BE2C (cell line): ENCODE results near the gene PARP3.

ENCODE experiments used
- DNase-seq: peaks from one replicate; pipeline ENCODE4 v3.0.0-alpha.2; 2020
- H3K27me3 ChIP-seq: fragments of 250-450 bp; sonication (Bioruptor Pico); 2 replicates; pipeline ENCODE4 v1.5.1; 2020; ENCODE audit warnings: mild to moderate bottlenecking
- H3K36me3 ChIP-seq: fragments of 250-450 bp; sonication (Bioruptor Pico); 2 replicates; pipeline ENCODE4 v1.5.1; 2020; ENCODE audit warnings: mild to moderate bottlenecking
- H3K4me1 ChIP-seq: fragments of 250-450 bp; sonication (Bioruptor Pico); 2 replicates; pipeline ENCODE4 v1.5.1; 2020
- H3K4me3 ChIP-seq: 2 replicates; pipeline ENCODE4 v1.5.1; 2011; ENCODE audit warnings: low read depth, low read length
- H3K9me3 ChIP-seq: fragments of 250-450 bp; sonication (Bioruptor Pico); 2 replicates; pipeline ENCODE4 v1.5.1; 2020
- CTCF ChIP-seq: IDR thresholded peaks from 2 replicates; pipeline ENCODE4 v1.5.1; 2012; ENCODE audit warnings: mild to moderate bottlenecking, low read depth, low read length

PARP3 gene

GRCh38 chr3:51980253-51980652, 38.1 kb downstream of the PARP3 start:
- no peak for TF ChIP-seq CTCF
- no peaks in the 10 kb centered on the region for H3K36me3 ChIP-seq
- no peak for DNase-seq
- H3K4me3 ChIP-seq: no peak overlapping the region
- no peaks in the 10 kb centered on the region for H3K27me3 ChIP-seq
- H3K4me1 ChIP-seq: no peaks in the 10 kb centered on the region; the same call in 1 of the 2 replicates
- H3K9me3 ChIP-seq: no peaks in the 10 kb centered on the region

DNA sequence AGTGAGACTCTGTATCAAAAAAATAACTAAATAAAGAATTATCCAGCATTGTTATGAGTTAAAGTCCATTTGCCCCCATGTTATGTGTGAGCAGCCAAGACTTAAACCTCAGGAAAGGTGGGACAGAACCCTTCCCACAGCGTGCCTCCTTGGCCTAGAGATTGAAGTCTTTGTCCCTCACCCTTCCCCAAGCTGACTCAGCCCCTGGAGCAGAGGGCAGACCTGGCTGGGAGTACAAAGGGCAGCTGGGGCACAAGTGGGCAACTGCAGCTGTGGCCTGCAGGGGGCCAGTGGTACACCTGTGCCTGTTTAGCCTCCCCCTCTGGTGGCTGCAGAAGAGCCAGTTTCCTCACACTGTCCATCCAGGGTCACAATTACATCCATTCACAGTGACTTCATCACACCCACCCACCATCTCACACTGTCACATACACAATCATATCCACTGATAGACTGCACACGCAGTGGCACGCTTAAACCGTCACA, 40.2 kb downstream of the PARP3 start:
- H3K9me3 ChIP-seq: no peaks in the 10 kb centered on the region
- TF ChIP-seq CTCF: peak; percentile 60
- H3K4me3 ChIP-seq: peak overlapping the region; percentile 59
- DNase-seq: peak; percentile 40
- H3K27me3 ChIP-seq: no peaks in the 10 kb centered on the region
- no peaks in the 10 kb centered on the region for H3K36me3 ChIP-seq
- H3K4me1 ChIP-seq: no peaks in the 10 kb centered on the region

DNA sequence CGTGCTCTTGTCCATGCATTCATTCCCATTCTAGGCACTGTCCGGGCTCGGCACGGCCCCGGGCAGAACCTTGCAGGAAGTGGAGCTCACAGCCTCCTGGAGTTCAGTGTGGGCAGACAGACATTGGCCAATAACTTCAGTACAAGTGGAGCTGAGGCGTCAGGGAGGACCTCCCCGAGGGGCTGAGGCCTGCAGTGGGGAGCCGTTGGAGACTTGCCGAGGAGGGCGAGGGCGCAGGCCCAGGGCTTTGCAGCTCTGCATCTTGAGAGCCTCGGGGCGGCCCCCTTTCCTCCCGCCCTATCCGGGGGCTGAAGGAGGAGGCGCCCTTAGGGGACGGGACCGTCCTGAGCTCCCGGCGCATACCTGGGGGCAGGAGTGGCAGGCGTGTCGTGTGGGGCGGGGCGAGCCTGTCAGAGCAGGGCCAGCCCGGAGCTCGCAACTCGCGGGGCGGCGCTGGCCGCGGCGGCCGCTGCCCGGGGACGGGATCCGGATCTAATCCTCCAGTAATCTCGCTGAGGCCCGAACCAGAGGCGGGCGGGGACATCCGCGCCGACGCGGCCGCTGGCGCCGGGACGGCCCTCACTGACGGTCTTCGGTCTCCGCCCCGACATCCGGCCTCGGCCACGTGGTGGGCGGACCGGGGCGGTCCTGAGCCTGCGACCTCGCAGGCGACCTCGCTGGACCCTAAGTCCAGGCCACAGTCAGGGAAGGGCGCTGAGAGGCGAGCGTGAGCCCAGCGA, 40.8 kb downstream of the PARP3 start, which contains the start of gene ACY1:
Gene ACY1 (plus strand): TSS at position 698 of the 740 bp plus-strand sequence. CDS start 530 bp downstream, outside the sequence.
- H3K36me3 ChIP-seq: no peaks in the 10 kb centered on the region
- peak within 1 kb of the TSS; percentile 59 for H3K4me3 ChIP-seq
- no peak for TF ChIP-seq CTCF
- H3K4me1 ChIP-seq: no peaks in the 10 kb centered on the region
- H3K9me3 ChIP-seq: no peaks in the 10 kb centered on the region
- peak; percentile 70 for DNase-seq
- no peaks in the 10 kb centered on the region for H3K27me3 ChIP-seq

- H3K36me3 ChIP-seq: no peaks in the 10 kb centered on the region
Observed at GRCh38 chr3:51983578-51984268, 41.6 kb downstream of the PARP3 start.

DNA sequence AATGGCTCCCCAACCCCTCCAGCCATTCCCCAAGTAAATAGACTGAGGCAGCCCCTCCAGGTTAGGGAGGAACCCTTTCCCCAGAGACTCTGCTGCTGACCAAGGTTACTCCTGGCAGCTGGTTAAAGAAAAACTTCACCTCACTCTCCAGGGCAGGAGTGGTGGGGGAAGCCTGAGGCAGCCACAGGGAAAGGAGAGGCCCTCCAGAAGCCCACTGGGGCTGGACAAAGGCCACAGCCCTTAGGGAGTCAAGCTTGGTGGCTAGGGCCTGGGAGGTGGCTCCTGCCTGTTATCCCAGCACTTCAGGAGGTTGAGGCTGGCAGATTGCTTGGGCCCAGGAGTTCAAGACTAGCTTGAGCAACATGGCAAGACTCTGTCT, 42.1 kb downstream of the PARP3 start:
- no peaks in the 10 kb centered on the region for H3K36me3 ChIP-seq
- TF ChIP-seq CTCF: no peak
- H3K9me3 ChIP-seq: no peaks in the 10 kb centered on the region
- H3K27me3 ChIP-seq: no peaks in the 10 kb centered on the region
- no peak overlapping the region for H3K4me3 ChIP-seq
- no peak for DNase-seq
- no peaks in the 10 kb centered on the region for H3K4me1 ChIP-seq

More at GRCh38 chr3:51983578-51984268, 41.6 kb downstream of the PARP3 start:
- Histone ChIP-seq H3K9me3 (no peaks in the 10 kb centered on the region), H3K4me1 (no peaks in the 10 kb centered on the region), H3K27me3 (no peaks in the 10 kb centered on the region), H3K4me3 (peak overlapping the region; percentile 59)
- TF ChIP-seq CTCF: no peak
- DNase-seq: no peak

DNA sequence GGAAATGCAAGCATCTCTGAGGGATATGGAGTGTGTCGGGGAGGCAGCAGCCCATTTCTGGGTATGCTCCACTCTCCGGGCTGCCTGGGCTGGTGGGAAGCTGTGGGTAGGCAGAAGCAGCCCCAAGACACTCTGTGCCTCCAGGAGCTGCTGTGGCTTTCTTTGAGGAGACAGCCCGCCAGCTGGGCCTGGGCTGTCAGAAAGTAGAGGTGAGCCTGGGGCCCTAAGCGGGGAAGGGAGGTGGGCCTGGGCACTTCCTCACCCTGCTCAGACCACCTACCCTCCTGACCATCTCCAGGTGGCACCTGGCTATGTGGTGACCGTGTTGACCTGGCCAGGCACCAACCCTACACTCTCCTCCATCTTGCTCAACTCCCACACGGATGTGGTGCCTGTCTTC, 42.9 kb downstream of the PARP3 start:
- Histone ChIP-seq H3K4me1 (no peaks in the 10 kb centered on the region), H3K9me3 (no peaks in the 10 kb centered on the region), H3K27me3 (no peaks in the 10 kb centered on the region), H3K36me3 (no peaks in the 10 kb centered on the region), H3K4me3 (no peak overlapping the region)
- no peak for DNase-seq
- TF ChIP-seq CTCF: no peak
